HL-60/S4 treated with phorbol 12-myristate 13-acetate at 8.2 ng/mL for 4 days and 3 days (cell line): Measurements from ENCODE around the gene GJD3.
"Not testable (repeated sequence)": the region's sequence is repeated elsewhere in the genome, so short reads cannot be mapped to it uniquely, and the experiment has no call there.

Experiments used
- in situ Hi-C: fragments of 300-500 bp; cut with MboI; formaldehyde crosslinking; loops from 2 replicates; pipeline ENCODE4 v1.15.0; 2022; ENCODE audit warnings: low sequenced_read_pairs

GJD3 gene

DNA sequence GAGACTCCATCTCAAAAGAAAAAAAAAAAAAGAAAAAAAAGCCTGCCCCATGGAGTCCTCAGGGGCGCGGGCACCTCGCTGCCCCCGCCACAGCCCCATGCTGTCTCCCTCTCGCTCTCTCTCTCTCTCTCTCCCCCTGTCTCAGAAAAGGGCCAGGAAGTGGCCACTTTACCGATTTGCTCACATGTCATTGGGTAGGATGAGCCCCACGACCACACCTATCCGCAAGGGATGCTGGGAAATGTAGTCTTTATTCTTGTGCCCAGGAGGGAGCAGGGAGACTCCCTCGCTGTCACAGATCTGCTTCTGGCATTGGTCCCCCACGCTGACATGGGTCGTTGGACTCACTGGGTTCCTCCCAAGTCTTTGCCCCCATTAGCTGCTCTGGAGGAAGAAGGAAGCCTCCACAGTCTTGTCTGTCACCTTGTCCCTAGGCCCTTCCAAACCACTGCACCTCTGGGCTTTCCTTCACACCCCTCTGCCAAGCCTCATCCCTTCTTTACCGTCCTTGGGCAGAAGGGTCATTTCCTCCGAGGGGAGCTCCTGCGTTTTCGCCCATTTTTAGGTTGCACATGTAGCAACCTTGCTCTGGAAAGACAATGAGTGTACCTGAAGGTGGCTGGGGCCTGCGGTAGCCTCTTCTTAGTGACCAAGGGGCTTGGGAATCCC is 6.9 kb upstream of the GJD3 start:
- in situ Hi-C loops = no loop called here

DNA sequence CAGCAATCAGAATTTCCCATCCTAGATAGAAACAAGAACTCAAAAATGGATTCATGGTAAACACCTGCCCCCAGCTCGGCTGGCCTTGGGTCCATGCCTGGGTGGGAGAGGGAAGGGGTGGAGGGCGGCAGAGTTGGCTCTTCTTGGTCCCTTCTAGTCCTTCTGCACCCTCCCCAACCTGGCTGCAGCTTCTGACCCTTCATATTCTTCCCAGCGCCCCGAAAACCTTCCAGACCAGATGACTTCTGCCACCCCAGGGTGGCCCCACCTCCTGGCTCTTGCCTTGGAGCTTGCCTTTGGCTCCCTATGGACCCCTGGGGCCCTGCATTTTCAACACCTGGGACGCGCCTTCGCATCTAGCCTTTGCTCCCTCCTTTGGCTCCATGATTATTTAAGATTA is 5.4 kb upstream of the GJD3 start:
- in situ Hi-C loops = no loop called here

GRCh38 chr17:40367728-40368127 is 3.2 kb upstream of the GJD3 start:
- in situ Hi-C loops = not testable (repeated sequence)

DNA sequence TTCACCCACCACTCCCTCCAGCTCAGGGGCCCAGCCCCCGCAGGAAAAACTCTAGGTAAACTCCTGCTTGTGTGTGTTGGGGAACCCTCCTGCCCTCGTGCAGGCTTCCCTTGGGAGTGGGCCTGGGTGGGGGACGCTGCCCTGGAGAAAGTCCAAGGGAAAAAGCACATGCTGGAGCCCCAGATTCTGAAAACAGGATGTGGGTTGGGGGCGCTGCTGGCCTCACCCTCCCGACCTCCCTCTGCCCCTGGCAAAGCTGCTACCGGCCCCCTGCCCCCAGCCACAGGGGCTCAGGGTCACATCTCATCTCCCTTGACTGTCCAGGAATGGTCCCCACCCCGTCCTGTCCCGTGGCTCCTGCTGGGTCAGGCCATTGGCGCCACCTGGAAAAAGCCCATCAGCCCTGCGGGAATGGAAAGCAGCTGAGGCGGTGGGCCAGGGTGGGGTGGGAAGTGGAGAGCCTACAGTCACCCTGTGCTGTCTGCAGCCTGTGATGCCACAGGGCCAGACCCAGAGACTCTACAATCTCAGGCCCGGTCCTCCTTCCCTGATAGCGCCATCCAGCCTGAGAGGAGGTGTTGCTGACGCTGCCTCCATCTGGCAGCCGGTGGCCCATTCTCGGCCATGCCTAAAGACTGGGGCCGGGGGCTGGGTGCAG is 2.5 kb upstream of the GJD3 start:
- in situ Hi-C loops = no loop called here

- in situ Hi-C loops = no loop called here
Observed at GRCh38 chr17:40366076-40366860, 1.7 kb upstream of the GJD3 start.

GRCh38 chr17:40364906-40365305 is 369 bp upstream of the GJD3 start:
- in situ Hi-C loops = no loop called here

- in situ Hi-C loops = no loop called here
Observed at GRCh38 chr17:40363111-40363827, 1.3 kb downstream of the GJD3 start.

GRCh38 chr17:40362696-40363110 is 1.8 kb downstream of the GJD3 start:
- in situ Hi-C loops = no loop called here

DNA sequence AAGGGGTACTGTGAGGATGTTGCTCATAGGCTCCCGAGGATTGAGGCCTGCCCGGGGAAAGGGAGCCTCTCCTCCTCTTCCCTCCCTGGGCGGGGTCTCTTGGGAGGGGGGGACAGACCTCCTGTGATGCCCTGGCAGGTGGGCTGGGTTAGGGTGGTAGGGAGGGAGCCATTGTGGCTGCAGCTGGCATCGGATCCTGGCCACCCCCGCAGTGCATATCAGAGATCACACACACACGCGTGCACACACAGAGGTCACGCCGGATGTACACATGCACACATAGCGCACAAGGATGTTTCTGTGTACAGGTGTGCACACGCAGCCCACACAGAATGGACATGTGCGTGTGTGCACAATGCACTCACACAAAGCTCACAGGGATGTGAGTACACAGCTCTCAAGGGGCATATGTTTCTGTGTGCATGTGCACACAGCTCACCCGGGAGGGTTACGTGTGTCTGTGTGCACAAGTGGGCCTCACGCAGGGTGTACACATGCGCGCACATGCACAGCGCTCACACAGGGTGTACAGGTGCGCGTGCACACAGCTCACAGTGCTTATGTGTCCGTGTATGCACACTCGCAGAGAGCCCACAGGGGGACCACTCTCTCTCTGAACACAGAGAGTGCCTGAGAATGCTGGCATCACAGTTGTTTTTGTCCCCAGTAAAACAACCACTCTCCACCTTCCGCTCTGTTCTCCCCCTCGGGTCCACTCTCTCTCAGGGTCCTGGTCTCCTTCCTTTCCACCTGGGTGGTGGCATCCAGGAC is 2.4 kb downstream of the GJD3 start:
- in situ Hi-C loops = no loop called here

DNA sequence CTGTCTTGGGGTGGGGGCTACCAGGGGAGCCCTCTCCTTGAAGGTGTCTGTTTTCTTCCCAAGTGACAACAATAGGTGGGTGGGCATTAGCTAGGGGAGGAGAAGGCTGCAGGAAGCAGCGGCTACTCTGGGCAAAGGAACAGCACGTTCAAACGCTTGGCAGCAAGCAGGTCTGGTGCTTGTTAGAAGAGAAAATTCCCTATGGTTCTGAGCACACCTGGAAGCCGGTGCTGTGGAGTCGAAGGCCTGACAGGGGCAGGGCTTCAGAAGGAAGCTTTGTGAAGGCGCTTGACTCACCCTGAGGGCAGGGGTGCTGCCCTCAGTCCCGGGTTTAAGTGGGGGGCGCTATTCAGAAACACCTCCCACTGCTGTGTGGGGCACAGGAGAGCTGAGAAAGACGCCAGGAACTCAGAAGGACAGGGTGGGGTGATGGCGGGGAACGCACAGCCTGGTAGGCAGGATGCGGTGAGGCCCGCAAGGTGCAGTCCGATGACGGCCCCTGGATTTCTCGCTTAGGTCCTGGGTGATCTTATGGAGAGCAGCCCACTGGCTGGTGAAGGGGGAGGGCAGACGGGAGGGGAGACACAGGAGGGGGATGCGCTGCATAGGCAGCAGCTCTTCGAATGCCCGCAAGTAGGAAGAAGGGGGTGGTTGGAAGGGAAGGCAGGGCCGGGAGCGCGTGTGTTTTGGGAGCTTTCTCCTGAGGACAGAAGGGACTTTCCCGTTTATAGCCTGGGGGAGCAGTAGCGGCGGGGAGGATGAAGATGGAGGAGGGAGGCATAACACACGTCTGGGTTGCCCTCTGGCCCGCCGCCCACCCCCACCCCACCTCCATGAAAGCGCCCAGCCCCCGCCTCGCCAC is 3.2 kb downstream of the GJD3 start:
- in situ Hi-C loops = no loop called here

- in situ Hi-C loops = no loop called here
Observed at GRCh38 chr17:40360091-40360490, 4.4 kb downstream of the GJD3 start.

- in situ Hi-C loops = no loop called here
Observed at GRCh38 chr17:40358323-40359038, 6.1 kb downstream of the GJD3 start.

GRCh38 chr17:40356990-40357881 is 7.3 kb downstream of the GJD3 start:
- in situ Hi-C loops = no loop called here

GRCh38 chr17:40355804-40356758 is 8.5 kb downstream of the GJD3 start:
- in situ Hi-C loops = no loop called here

GRCh38 chr17:40355123-40355803 is 9.3 kb downstream of the GJD3 start:
- in situ Hi-C loops = no loop called here
